KMS-11 (cell line): ENCODE data around the gene GRAMD1C.

ENCODE experiments used
- H2AFZ ChIP-seq: fragments of 200-600 bp; sonication (generic); 2 replicates; pipeline ENCODE4 v1.6.1; 2016; ENCODE audit warnings: antibody characterized with exemption, mixed run types, low read depth
- H3K27ac ChIP-seq: fragments of 200-600 bp; sonication (generic); 2 replicates; pipeline ENCODE4 v1.6.1; 2016; ENCODE audit warnings: mild to moderate bottlenecking, mixed run types
- H3K27me3 ChIP-seq: fragments of 200-600 bp; sonication (generic); 2 replicates; pipeline ENCODE4 v1.6.1; 2017; ENCODE audit warnings: mild to moderate bottlenecking, low read depth, mixed run types, moderate library complexity; ENCODE audit not compliant: insufficient read depth
- H3K36me3 ChIP-seq: fragments of 200-600 bp; sonication (generic); 2 replicates; pipeline ENCODE4 v1.6.1; 2017; ENCODE audit warnings: mild to moderate bottlenecking, mixed run types; ENCODE audit not compliant: insufficient read depth
- H3K4me1 ChIP-seq: fragments of 200-600 bp; sonication (generic); 2 replicates; pipeline ENCODE4 v1.6.1; 2016; ENCODE audit warnings: mild to moderate bottlenecking, low read depth, mixed run types; ENCODE audit not compliant: poor library complexity, severe bottlenecking
- H3K4me2 ChIP-seq: fragments of 200-600 bp; sonication (generic); 2 replicates; pipeline ENCODE4 v1.7.0; 2016; ENCODE audit warnings: mild to moderate bottlenecking, mixed run types
- H3K4me3 ChIP-seq: fragments of 200-600 bp; sonication (generic); IDR thresholded peaks from 2 replicates; pipeline ENCODE4 v1.6.1; 2017; ENCODE audit warnings: low read depth, low read length, mixed read lengths; ENCODE audit not compliant: insufficient read depth
- H3K79me2 ChIP-seq: fragments of 200-600 bp; sonication (generic); 2 replicates; pipeline ENCODE4 v1.6.1; 2016; ENCODE audit warnings: low read depth, mixed run types; ENCODE audit not compliant: insufficient read depth
- H3K9ac ChIP-seq: fragments of 200-600 bp; sonication (generic); 2 replicates; pipeline ENCODE4 v1.6.1; 2016; ENCODE audit warnings: mild to moderate bottlenecking, mixed run types
- H4K20me1 ChIP-seq: fragments of 200-600 bp; sonication (generic); 2 replicates; pipeline ENCODE4 v1.6.1; 2016; ENCODE audit warnings: mild to moderate bottlenecking, mixed run types; ENCODE audit not compliant: insufficient read depth
- TF ChIP-seq, protein P1 (sequence below): fragments of 200-600 bp; sonication (generic); conservative IDR thresholded peaks from 2 replicates; pipeline ENCODE4 v1.6.1; 2017; ENCODE audit warnings: low read depth, mild to moderate bottlenecking, antibody characterized with exemption, low read length, moderate library complexity, mixed read lengths

The GRAMD1C gene

DNA sequence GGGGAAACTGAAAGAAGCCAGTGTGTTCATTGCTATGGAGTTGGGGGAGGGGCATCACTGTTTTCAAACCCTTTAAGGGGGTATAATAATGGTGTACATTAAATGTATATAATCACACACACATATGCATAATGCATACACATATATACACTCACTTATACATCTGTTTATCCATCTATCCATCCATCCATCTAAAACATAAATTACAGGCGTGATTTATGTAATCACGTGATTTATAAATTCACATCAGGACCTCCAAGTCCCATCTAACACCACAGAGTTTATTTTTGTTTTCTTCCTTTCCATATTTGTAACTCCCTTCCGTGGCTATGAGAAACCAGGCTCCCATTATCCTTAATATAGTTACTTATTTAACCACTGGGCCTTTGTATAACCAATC is 39.8 kb downstream of the GRAMD1C start:
- Histone ChIP-seq H3K4me3 (no peak overlapping the region), H2AFZ (no peak overlapping the region)

GRCh38 chr3:113885050-113885449 is 46.5 kb downstream of the GRAMD1C start:
- H3K4me1 ChIP-seq, result no peaks in the 10 kb centered on the region
- TF ChIP-seq, protein P1, sequence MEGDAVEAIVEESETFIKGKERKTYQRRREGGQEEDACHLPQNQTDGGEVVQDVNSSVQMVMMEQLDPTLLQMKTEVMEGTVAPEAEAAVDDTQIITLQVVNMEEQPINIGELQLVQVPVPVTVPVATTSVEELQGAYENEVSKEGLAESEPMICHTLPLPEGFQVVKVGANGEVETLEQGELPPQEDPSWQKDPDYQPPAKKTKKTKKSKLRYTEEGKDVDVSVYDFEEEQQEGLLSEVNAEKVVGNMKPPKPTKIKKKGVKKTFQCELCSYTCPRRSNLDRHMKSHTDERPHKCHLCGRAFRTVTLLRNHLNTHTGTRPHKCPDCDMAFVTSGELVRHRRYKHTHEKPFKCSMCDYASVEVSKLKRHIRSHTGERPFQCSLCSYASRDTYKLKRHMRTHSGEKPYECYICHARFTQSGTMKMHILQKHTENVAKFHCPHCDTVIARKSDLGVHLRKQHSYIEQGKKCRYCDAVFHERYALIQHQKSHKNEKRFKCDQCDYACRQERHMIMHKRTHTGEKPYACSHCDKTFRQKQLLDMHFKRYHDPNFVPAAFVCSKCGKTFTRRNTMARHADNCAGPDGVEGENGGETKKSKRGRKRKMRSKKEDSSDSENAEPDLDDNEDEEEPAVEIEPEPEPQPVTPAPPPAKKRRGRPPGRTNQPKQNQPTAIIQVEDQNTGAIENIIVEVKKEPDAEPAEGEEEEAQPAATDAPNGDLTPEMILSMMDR, result no peak
- H3K36me3 ChIP-seq, result no peaks in the 10 kb centered on the region
- H4K20me1 ChIP-seq, result no peaks in the 10 kb centered on the region
- H3K9ac ChIP-seq, result no peak overlapping the region
- no peak overlapping the region for H2AFZ ChIP-seq
- H3K27ac ChIP-seq, result no peak overlapping the region
- no peak overlapping the region for H3K4me3 ChIP-seq
- no peaks in the 10 kb centered on the region for H3K27me3 ChIP-seq
- H3K4me2 ChIP-seq, result no peak overlapping the region
- H3K79me2 ChIP-seq, result no peaks in the 10 kb centered on the region

More for the DNA sequence above, 39.8 kb downstream of the GRAMD1C start:
- Histone ChIP-seq H3K79me2 (no peaks in the 10 kb centered on the region), H3K9ac (no peak overlapping the region), H4K20me1 (no peaks in the 10 kb centered on the region), H3K27me3 (no peaks in the 10 kb centered on the region), H3K36me3 (no peaks in the 10 kb centered on the region), H3K27ac (no peak overlapping the region), H3K4me2 (no peak overlapping the region), H3K4me1 (no peaks in the 10 kb centered on the region)
- TF ChIP-seq, protein P1, result no peak

DNA sequence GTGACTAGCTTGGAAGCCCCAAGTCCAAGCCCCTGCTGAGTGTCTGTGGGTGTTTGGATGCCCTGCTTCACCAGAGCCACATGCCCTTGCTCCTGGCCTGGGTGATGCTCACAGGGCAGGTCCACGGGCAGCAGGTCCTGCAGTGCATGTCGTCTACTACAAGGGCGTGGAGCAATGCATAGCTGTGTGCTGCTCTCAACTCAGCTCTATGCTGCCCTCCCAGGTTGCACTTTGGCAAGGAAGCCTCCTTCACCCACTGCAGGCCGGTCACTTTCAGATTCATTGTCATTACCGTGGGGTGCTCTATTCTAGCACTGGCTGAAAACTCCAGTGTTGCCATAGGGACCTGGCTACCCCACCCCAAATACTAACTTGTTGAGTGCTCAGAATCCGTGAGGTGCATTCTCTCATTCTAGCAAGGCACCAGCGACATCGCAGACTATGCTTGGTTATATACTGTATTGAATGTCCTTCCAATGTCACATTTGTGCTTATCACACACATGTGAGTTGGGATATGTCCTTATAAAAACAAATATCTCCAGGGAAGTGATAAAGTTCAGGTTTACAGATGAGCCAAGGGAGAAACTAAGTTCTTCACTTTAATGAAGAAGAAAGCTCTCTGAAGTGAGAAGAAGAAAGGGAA is 51.8 kb downstream of the GRAMD1C start:
- Histone ChIP-seq H2AFZ (no peak overlapping the region), H3K4me1 (no peaks in the 10 kb centered on the region), H3K4me3 (no peak overlapping the region), H3K27me3 (no peaks in the 10 kb centered on the region), H3K36me3 (no peaks in the 10 kb centered on the region), H3K79me2 (no peaks in the 10 kb centered on the region), H3K9ac (no peak overlapping the region), H4K20me1 (no peaks in the 10 kb centered on the region), H3K4me2 (no peak overlapping the region), H3K27ac (no peak overlapping the region)
- TF ChIP-seq, protein P1, result no peak

DNA sequence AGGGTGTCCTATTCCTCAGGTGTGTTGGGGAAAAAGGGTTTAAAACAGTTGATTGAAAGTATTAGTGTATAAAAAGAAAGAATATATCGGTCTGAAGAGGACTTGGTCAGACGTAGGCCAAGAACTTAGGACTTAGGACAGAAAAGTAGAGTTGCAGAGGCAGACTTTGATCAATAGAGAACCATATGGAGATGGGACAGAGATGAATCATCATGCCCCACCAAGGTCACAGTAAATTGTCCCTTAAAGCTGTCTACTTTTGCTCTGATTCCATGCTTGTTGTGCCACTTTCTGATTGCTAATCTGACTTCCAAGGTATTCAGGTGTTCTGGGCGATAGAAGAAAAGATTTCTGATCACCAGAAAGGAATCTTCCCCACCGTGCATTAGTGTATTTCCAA is 56.3 kb downstream of the GRAMD1C start:
- H4K20me1 ChIP-seq, result no peaks in the 10 kb centered on the region
- no peak overlapping the region for H3K27ac ChIP-seq
- TF ChIP-seq, protein P1, result no peak
- H3K27me3 ChIP-seq, result no peaks in the 10 kb centered on the region
- no peak overlapping the region for H2AFZ ChIP-seq
- H3K36me3 ChIP-seq, result no peaks in the 10 kb centered on the region
- no peak overlapping the region for H3K9ac ChIP-seq
- no peaks in the 10 kb centered on the region for H3K79me2 ChIP-seq
- no peak overlapping the region for H3K4me2 ChIP-seq
- no peak overlapping the region for H3K4me3 ChIP-seq
- H3K4me1 ChIP-seq, result no peaks in the 10 kb centered on the region
